Right ventricle myocardium inferior (tissue), 1 donor: ENCODE data around the gene SEPTIN2. TPM values are rescaled to one million over a fixed set of nuclear protein-coding genes. Genes with fewer than 3 reads are reported as not detected.
"Not testable (repeated sequence)": the region's sequence is repeated elsewhere in the genome, so short reads cannot be mapped to it uniquely, and the experiment has no call there.

Experiments used
- ATAC-seq: fragments of 200-7000 bp; cut with Tn5 transposase; one replicate; pipeline ENCODE4 v1.9.1; 2020; ENCODE audit warnings: mild to moderate bottlenecking, moderate library complexity
- DNase-seq: peaks from one replicate; pipeline ENCODE4 v3.0.0; 2021; ENCODE audit errors: missing footprints
- intact Hi-C: fragments of 100-400 bp; cut with DNase I; formaldehyde crosslinking; loops from one replicate; pipeline ENCODE4 v1.11.0; 2022
- total RNA-seq: library from RNA; stranded (reverse); fragmentation: NEBNext Ultra II Directional; extraction: Animal tissue kit (Norgen Biotek cat#: 25700); gene quantifications from one replicate; pipeline ENCODE4 v1.2.1, GENCODE V29; 2021
- donor health status: DM: no; HTN: yes; CAD: no; lungs with severe emphysema.

SEPTIN2 gene
- total RNA-seq, 1 donor from 2014 or later: 150 TPM

- ATAC-seq: no peak
- intact Hi-C loops: no loop called here
- DNase-seq: no peak
These were observed 76.4 kb downstream of the SEPTIN2 start for GRCh38 chr2:241391892-241392665.

- intact Hi-C loops, ATAC-seq, DNase-seq: not testable (repeated sequence)
These were observed 77.0 kb downstream of the SEPTIN2 start for GRCh38 chr2:241392753-241393152.

- intact Hi-C loops: no loop called here
- no peak for ATAC-seq
- DNase-seq: no peak
These were observed 77.9 kb downstream of the SEPTIN2 start for GRCh38 chr2:241393524-241394196.

GRCh38 chr2:241396809-241397208, 81.1 kb downstream of the SEPTIN2 start:
- ATAC-seq, DNase-seq, intact Hi-C loops: not testable (repeated sequence)

- intact Hi-C loops: no loop called here
- ATAC-seq: no peak
- no peak for DNase-seq
These were observed 84.5 kb downstream of the SEPTIN2 start for GRCh38 chr2:241399941-241400922.

Other genes with a start within 250 kb of the SEPTIN2 start
- 23.0 TPM for gene MTERF4, start 213.6 kb upstream of the SEPTIN2 start, total RNA-seq
- 1.4 TPM for gene PASK, start 166.5 kb upstream of the SEPTIN2 start, total RNA-seq
- gene PPP1R7, start 165.5 kb upstream of the SEPTIN2 start, total RNA-seq: 66.6 TPM
- gene ANO7, start 127.2 kb upstream of the SEPTIN2 start, total RNA-seq: 0.81 TPM
- 393 TPM for gene HDLBP, start 253 bp upstream of the SEPTIN2 start, total RNA-seq
- 15.0 TPM for gene FARP2, start 40.4 kb downstream of the SEPTIN2 start, total RNA-seq
- 97.4 TPM for gene STK25, start 192.7 kb downstream of the SEPTIN2 start, total RNA-seq
- gene BOK, start 242.8 kb downstream of the SEPTIN2 start, total RNA-seq: 4.5 TPM